ENCODE data around the gene FMO3. TPM values are rescaled to one million over a fixed set of nuclear protein-coding genes. Genes with fewer than 3 reads are reported as not detected.

Gene FMO3
- total and polyA plus RNA-seq, 3 experiments from 2014 or later: not detected

DNA sequence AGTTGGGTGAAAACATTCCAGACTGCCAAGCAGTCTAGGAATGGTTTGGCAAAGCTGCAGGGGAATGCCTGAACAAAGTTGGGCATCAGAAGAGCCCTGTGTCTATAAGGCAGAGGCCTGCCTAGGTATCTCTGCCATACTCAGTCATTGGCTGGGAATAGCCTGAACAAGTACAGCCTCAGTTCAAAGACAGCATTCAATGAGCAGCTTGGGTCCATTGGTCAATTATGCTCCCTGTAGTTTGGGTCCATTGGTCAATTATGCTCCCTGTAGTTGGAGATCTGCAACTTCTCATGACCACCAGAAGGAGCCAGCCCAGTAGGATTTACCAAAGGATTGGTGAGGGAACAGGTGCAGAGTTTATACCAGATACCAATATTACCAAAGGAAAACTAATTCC is 31.6 kb downstream of the FMO3 start:
- Mint-ChIP-seq H3K36me3 (no peaks in the 10 kb centered on the region), H3K4me1 (no peaks in the 10 kb centered on the region), H3K4me3 (no peak overlapping the region), H3K27me3 (peaks cover 6 to 25% of the 10 kb centered on the region in 2 donors), H3K9me3 (no peaks in the 10 kb centered on the region), H3K27ac (no peak overlapping the region)
- Histone ChIP-seq H3K4me3 (ENCODE audit: low read length) (no peak overlapping the region), H3K4me1 (ENCODE audit: insufficient read depth, low read length) (no peaks in the 10 kb centered on the region), H3K9me3 (ENCODE audit: low read length) (no peaks in the 10 kb centered on the region), H3K27me3 (ENCODE audit: insufficient read depth, low read length, poor library complexity, severe bottlenecking) (no peaks in the 10 kb centered on the region), H3K27ac (ENCODE audit: low read depth, low read length) (no peak overlapping the region), H3K36me3 (ENCODE audit: insufficient read depth, low read length) (no peaks in the 10 kb centered on the region)
- no peak for DNase-seq
- ChIA-PET POLR2A (no interaction called here), CTCF (no interaction called here)

DNA sequence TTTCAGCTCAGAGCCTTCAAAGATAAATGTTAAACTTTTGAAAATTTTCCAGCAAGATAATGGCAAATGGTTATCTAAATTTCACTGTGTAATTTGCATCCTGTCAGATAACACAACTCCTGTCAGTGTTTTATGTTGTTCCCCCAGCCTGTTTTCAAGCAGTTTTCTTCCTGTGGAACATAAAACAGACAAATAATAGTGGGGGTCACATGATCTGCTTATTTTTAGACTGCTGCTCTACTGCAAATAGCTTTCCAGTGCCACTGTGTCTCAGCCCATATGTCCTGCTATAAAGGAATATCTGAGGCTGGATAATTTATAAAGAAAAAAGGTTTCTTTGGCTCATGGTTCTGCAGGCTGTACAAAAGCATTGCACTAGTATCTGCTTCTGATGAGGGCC is 32.2 kb downstream of the FMO3 start:
- no peak overlapping the region for H3K4me3 Mint-ChIP-seq
- DNase-seq: no peak
- ChIA-PET POLR2A (no interaction called here), CTCF (no interaction called here)
- no peak overlapping the region for H3K4me3 ChIP-seq (ENCODE audit: low read length)
- H3K27ac Mint-ChIP-seq: no peak overlapping the region
- H3K27me3 ChIP-seq (ENCODE audit: insufficient read depth, low read length, poor library complexity, severe bottlenecking): no peaks in the 10 kb centered on the region
- H3K36me3 ChIP-seq (ENCODE audit: insufficient read depth, low read length): no peaks in the 10 kb centered on the region
- H3K9me3 ChIP-seq (ENCODE audit: low read length): no peaks in the 10 kb centered on the region
- no peaks in the 10 kb centered on the region for H3K4me1 Mint-ChIP-seq
- no peak overlapping the region for H3K27ac ChIP-seq (ENCODE audit: low read depth, low read length)
- H3K4me1 ChIP-seq (ENCODE audit: insufficient read depth, low read length): no peaks in the 10 kb centered on the region
- no peaks in the 10 kb centered on the region for H3K36me3 Mint-ChIP-seq
- H3K27me3 Mint-ChIP-seq: peaks cover 6 to 31% of the 10 kb centered on the region in 2 donors
- H3K9me3 Mint-ChIP-seq: no peaks in the 10 kb centered on the region

GRCh38 chr1:171126504-171126903 is 35.8 kb downstream of the FMO3 start:
- Mint-ChIP-seq H3K36me3 (no peaks in the 10 kb centered on the region), H3K9me3 (peaks cover 0 to 8% (median 2%) of the 10 kb centered on the region in 5 donors), H3K4me3 (no peak overlapping the region), H3K27ac (no peak overlapping the region), H3K27me3 (peaks cover 7 to 16% of the 10 kb centered on the region in 2 donors), H3K4me1 (no peaks in the 10 kb centered on the region)
- Histone ChIP-seq H3K27ac (ENCODE audit: low read depth, low read length) (no peak overlapping the region), H3K4me1 (ENCODE audit: insufficient read depth, low read length) (no peaks in the 10 kb centered on the region), H3K27me3 (ENCODE audit: insufficient read depth, low read length, poor library complexity, severe bottlenecking) (no peaks in the 10 kb centered on the region), H3K4me3 (ENCODE audit: low read length) (no peak overlapping the region), H3K36me3 (ENCODE audit: insufficient read depth, low read length) (no peaks in the 10 kb centered on the region), H3K9me3 (ENCODE audit: low read length) (no peaks in the 10 kb centered on the region)
- POLR2A ChIA-PET: no interaction called here
- DNase-seq: no peak
- CTCF ChIA-PET: no interaction called here

GRCh38 chr1:171127099-171127498 is 36.4 kb downstream of the FMO3 start:
- CTCF ChIA-PET: no interaction called here
- no peaks in the 10 kb centered on the region for H3K9me3 ChIP-seq (ENCODE audit: low read length)
- no peaks in the 10 kb centered on the region for H3K36me3 ChIP-seq (ENCODE audit: insufficient read depth, low read length)
- Mint-ChIP-seq H3K4me1 (no peaks in the 10 kb centered on the region), H3K4me3 (no peak overlapping the region), H3K9me3 (peaks cover 0 to 8% (median 2%) of the 10 kb centered on the region in 5 donors), H3K27me3 (peaks cover 7 to 13% of the 10 kb centered on the region in 2 donors), H3K36me3 (no peaks in the 10 kb centered on the region), H3K27ac (no peak overlapping the region)
- H3K4me1 ChIP-seq (ENCODE audit: insufficient read depth, low read length): no peaks in the 10 kb centered on the region
- POLR2A ChIA-PET: no interaction called here
- H3K27ac ChIP-seq (ENCODE audit: low read depth, low read length): no peak overlapping the region
- no peak for DNase-seq
- H3K27me3 ChIP-seq (ENCODE audit: insufficient read depth, low read length, poor library complexity, severe bottlenecking): no peaks in the 10 kb centered on the region
- no peak overlapping the region for H3K4me3 ChIP-seq (ENCODE audit: low read length)

- H3K36me3 ChIP-seq (ENCODE audit: insufficient read depth, low read length): no peaks in the 10 kb centered on the region
- Mint-ChIP-seq H3K4me3 (no peak overlapping the region), H3K36me3 (no peaks in the 10 kb centered on the region), H3K27ac (no peak overlapping the region), H3K9me3 (peaks cover 0 to 8% (median 2%) of the 10 kb centered on the region in 5 donors), H3K4me1 (no peaks in the 10 kb centered on the region), H3K27me3 (peaks cover 7 to 12% of the 10 kb centered on the region in 2 donors)
- POLR2A ChIA-PET: no interaction called here
- H3K27ac ChIP-seq (ENCODE audit: low read depth, low read length): no peak overlapping the region
- no peaks in the 10 kb centered on the region for H3K4me1 ChIP-seq (ENCODE audit: insufficient read depth, low read length)
- CTCF ChIA-PET: no interaction called here
- H3K27me3 ChIP-seq (ENCODE audit: insufficient read depth, low read length, poor library complexity, severe bottlenecking): no peaks in the 10 kb centered on the region
- no peak for DNase-seq
- no peaks in the 10 kb centered on the region for H3K9me3 ChIP-seq (ENCODE audit: low read length)
- H3K4me3 ChIP-seq (ENCODE audit: low read length): no peak overlapping the region
These were observed 36.8 kb downstream of the FMO3 start for GRCh38 chr1:171127501-171127900.

- no peaks in the 10 kb centered on the region for H3K4me1 ChIP-seq (ENCODE audit: insufficient read depth, low read length)
- DNase-seq: no peak
- H3K4me3 ChIP-seq (ENCODE audit: low read length): no peak overlapping the region
- no peaks in the 10 kb centered on the region for H3K9me3 ChIP-seq (ENCODE audit: low read length)
- H3K4me3 Mint-ChIP-seq: no peak overlapping the region
- peaks cover 7 to 12% of the 10 kb centered on the region in 2 donors for H3K27me3 Mint-ChIP-seq
- H3K9me3 Mint-ChIP-seq: peaks cover 0 to 8% (median 2%) of the 10 kb centered on the region in 5 donors
- no peaks in the 10 kb centered on the region for H3K36me3 Mint-ChIP-seq
- H3K27ac Mint-ChIP-seq: no peak overlapping the region
- H3K27me3 ChIP-seq (ENCODE audit: insufficient read depth, low read length, poor library complexity, severe bottlenecking): no peaks in the 10 kb centered on the region
- no peaks in the 10 kb centered on the region for H3K4me1 Mint-ChIP-seq
- no peaks in the 10 kb centered on the region for H3K36me3 ChIP-seq (ENCODE audit: insufficient read depth, low read length)
- ChIA-PET POLR2A (no interaction called here), CTCF (no interaction called here)
- H3K27ac ChIP-seq (ENCODE audit: low read depth, low read length): no peak overlapping the region
These were observed 37.8 kb downstream of the FMO3 start for GRCh38 chr1:171128463-171128862.

DNA sequence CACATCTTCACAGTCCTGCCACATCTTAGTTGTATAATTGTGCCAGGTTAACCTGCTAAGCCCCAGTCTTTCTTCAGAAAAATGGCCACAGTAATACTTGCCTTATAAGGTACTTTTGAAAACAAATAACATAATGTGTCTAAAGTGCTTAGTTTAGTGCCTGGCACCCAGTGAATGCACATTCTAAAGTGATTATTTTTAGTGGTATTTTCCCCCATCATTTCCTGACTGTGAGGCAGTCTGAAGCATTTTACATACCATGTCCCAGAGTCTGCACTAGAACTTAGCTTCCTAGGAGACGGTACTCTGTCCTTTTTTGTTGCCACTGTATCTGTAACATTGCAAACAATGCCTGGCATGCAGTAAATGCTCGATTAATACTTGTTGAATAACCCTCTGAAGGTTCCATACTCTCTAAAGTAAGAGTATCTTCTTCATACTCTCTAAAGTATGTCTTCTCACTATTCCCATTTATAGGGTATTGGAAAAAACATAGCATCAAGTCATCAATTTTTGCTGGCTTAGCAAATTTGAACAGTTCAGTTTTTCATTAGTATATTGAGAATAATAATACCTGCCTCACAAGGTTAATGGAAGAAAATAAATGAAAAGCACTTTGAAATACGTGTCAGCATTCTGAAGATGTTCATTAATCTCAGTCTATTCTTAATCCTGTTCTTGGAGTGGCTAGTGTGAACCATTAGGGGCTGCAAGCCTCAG is 43.7 kb downstream of the FMO3 start:
- Histone ChIP-seq H3K4me3 (ENCODE audit: low read length) (no peak overlapping the region), H3K27me3 (ENCODE audit: insufficient read depth, low read length, poor library complexity, severe bottlenecking) (no peaks in the 10 kb centered on the region), H3K27ac (ENCODE audit: low read depth, low read length) (no peak overlapping the region), H3K9me3 (ENCODE audit: low read length) (no peaks in the 10 kb centered on the region), H3K36me3 (ENCODE audit: insufficient read depth, low read length) (no peaks in the 10 kb centered on the region), H3K4me1 (ENCODE audit: insufficient read depth, low read length) (no peaks in the 10 kb centered on the region)
- Mint-ChIP-seq H3K4me1 (no peaks in the 10 kb centered on the region), H3K9me3 (peaks cover 0 to 2% (median 0%) of the 10 kb centered on the region in 5 donors), H3K36me3 (no peaks in the 10 kb centered on the region), H3K27ac (no peak overlapping the region), H3K4me3 (no peak overlapping the region), H3K27me3 (peaks cover 3 to 15% of the 10 kb centered on the region in 2 donors)
- ChIA-PET CTCF (interaction anchor here (1.0 kb wide), 1 partner anchor 10 kb away, joined by 3 read pairs; no protein-coding TSS in a partner anchor), POLR2A (no interaction called here)
- no peak for DNase-seq

DNA sequence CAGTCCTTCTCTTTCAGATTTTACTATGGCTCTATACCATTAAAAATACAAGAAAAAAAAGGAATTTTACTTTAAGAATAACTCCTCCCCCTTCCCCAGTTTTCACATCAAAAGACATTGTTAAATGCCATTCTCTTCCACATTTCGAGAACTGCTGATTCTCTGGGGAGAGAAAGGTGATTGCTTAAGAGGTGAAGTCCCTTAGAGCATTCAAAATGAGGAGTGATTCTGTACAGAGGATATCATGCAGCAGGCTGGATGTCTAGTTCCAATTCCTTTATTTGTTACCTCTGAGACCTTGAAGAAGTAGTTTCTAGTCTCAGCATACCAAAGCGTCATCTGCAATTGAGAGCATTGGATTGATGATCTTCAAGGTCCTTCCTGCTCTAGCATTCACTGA is 46.9 kb downstream of the FMO3 start:
- H3K9me3 ChIP-seq (ENCODE audit: low read length): no peaks in the 10 kb centered on the region
- no peaks in the 10 kb centered on the region for H3K36me3 ChIP-seq (ENCODE audit: insufficient read depth, low read length)
- Mint-ChIP-seq H3K4me3 (no peak overlapping the region), H3K27ac (no peak overlapping the region), H3K4me1 (no peaks in the 10 kb centered on the region), H3K9me3 (peaks cover 0 to 2% (median 0%) of the 10 kb centered on the region in 5 donors), H3K27me3 (peaks cover 3 to 26% of the 10 kb centered on the region in 2 donors), H3K36me3 (no peaks in the 10 kb centered on the region)
- POLR2A ChIA-PET: no interaction called here
- H3K4me1 ChIP-seq (ENCODE audit: insufficient read depth, low read length): no peaks in the 10 kb centered on the region
- H3K4me3 ChIP-seq (ENCODE audit: low read length): no peak overlapping the region
- DNase-seq: no peak
- CTCF ChIA-PET: no interaction called here
- H3K27me3 ChIP-seq (ENCODE audit: insufficient read depth, low read length, poor library complexity, severe bottlenecking): no peaks in the 10 kb centered on the region
- H3K27ac ChIP-seq (ENCODE audit: low read depth, low read length): no peak overlapping the region
